Skeletal muscle satellite cell (primary cell): ENCODE measurements around the gene OLIG3.

Experiments used
- H3K27me3 ChIP-seq: 2 replicates; pipeline ENCODE4 v1.7.0; 2013; ENCODE audit warnings: low read length; ENCODE audit not compliant: control insufficient read depth, insufficient read depth
- H3K36me3 ChIP-seq: 2 replicates; pipeline ENCODE4 v1.7.0; 2013; ENCODE audit warnings: mild to moderate bottlenecking, control low read depth, low read length; ENCODE audit not compliant: insufficient read depth
- H3K4me1 ChIP-seq: 2 replicates; pipeline ENCODE4 v1.7.0; 2013; ENCODE audit warnings: low read length; ENCODE audit not compliant: control insufficient read depth, insufficient read depth
- H3K4me2 ChIP-seq: 2 replicates; pipeline ENCODE4 v1.7.0; 2013; ENCODE audit warnings: mild to moderate bottlenecking, low read length
- H3K4me3 ChIP-seq: 2 replicates; pipeline ENCODE4 v1.7.0; 2013; ENCODE audit warnings: low read length
- H3K9ac ChIP-seq: 2 replicates; pipeline ENCODE4 v1.7.0; 2013; ENCODE audit warnings: mild to moderate bottlenecking, low read depth, low read length, moderate library complexity
- H3K9me3 ChIP-seq: replicated peaks from 2 replicates; pipeline ENCODE4 v1.7.0; 2013; ENCODE audit warnings: mild to moderate bottlenecking, control low read depth, low read length

Gene OLIG3

DNA sequence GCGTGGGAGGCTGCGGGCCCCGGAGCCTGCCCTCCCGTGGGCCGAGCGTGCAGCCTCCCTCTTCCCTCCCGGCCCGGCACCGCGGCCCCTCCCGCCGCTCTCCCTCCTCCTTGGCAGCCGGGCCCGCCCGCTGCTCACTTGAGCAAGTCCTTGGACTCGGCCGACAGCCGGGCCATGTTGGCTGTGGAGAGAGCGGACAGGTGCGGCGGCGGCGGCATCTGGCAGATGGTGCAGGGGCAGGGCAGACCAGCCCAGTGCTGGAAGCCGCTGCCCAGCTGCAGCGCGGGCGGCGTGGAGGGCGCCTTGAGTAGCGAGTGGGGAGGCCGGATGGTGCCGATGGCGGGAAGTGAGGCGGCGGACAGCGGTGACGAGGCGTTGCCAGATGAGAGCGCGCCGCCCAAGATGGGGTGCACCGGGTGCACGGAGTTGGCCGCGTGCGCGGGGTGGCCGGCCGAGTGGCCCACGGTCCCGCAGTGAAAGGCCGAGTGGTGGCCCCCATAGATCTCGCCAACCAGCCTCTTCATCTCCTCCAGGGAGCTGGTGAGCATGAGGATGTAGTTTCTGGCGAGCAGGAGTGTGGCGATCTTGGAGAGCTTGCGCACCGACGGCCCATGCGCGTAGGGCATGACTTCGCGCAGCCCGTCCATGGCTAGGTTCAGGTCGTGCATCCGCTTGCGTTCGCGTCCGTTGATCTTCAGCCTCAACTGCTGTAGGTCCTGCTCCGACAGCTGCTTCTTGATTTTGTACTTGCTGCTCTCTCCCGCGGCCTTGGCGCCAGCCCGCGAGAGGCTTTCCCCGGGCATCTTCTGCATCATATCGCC is 766 bp downstream of the OLIG3 start:
- H3K4me3 ChIP-seq: no peak overlapping the region
- peaks cover 6% of the 10 kb centered on the region for H3K4me1 ChIP-seq
- H3K4me2 ChIP-seq: no peak overlapping the region
- peaks cover 99% of the 10 kb centered on the region for H3K27me3 ChIP-seq
- H3K36me3 ChIP-seq: no peaks in the 10 kb centered on the region
- no peaks in the 10 kb centered on the region for H3K9me3 ChIP-seq
- no peak overlapping the region for H3K9ac ChIP-seq

DNA sequence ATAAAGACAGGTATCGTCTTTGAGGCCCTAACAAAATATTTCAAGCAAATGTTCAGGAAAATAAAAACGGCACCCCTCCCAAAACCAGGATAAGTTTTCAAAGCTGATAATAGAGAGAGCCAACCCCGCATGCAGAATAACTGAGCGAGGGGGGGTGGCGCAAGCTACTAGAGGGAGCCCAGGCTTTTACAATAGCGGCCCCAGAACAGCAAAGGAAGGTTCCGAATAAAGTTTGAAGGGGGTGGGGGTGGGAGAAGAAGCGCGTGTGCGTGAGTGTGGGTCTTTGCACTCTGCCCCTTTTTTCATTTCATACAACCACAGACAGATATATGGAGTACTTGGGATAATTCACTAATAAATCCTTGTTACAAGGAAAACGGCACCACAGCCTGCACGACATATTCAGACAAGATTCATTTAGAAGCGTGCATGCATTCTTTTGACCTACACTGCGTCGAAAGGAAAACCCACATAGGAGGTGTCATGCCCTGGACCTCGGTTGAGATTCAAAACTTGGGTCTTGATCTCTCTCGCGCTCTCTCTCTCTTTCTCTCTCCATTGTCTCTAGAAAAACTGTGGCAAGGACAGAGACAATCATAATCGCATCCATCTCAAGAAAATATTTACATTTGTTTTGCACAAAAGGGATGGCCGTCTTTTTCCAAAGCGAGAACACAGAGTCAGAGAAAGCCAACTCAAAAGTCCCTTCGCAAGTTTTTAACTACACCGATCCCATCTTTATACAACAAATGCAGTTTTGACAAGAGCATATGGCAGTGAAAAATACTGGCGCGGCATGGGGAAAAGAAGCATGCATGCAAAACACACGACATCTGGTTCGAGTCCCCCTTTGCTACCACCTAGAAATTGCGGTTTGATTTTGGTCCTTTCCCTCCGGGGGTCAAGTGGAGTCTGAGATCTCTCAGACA is 1.6 kb downstream of the OLIG3 start:
- no peaks in the 10 kb centered on the region for H3K36me3 ChIP-seq
- H3K9me3 ChIP-seq: no peaks in the 10 kb centered on the region
- H3K27me3 ChIP-seq: peaks cover 99% of the 10 kb centered on the region
- H3K4me2 ChIP-seq: no peak overlapping the region
- H3K4me3 ChIP-seq: no peak overlapping the region
- peaks cover 5% of the 10 kb centered on the region for H3K4me1 ChIP-seq
- H3K9ac ChIP-seq: no peak overlapping the region

DNA sequence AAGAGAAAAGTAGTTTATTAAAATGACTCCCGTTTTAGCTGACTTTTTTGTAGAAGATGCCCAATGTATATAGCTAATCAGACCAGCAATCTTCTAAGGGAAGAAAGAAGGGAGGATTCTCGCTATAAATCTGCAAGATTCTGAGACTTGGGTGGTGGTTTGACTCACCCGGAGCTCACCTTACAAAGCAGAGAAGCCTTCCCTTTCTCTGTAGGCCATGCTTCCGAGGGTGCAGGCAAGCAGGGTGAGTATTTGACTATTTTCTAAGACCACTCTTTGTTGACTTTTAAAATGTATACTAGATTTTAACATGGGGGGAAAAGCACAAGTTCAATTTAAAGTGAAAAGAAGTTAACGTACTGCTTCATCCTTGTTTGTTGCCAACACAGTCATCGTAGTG is 2.7 kb downstream of the OLIG3 start:
- Histone ChIP-seq H3K4me1 (no peaks in the 10 kb centered on the region), H3K36me3 (no peaks in the 10 kb centered on the region), H3K9me3 (no peaks in the 10 kb centered on the region), H3K4me3 (no peak overlapping the region), H3K27me3 (peaks cover 99% of the 10 kb centered on the region), H3K4me2 (no peak overlapping the region), H3K9ac (no peak overlapping the region)

DNA sequence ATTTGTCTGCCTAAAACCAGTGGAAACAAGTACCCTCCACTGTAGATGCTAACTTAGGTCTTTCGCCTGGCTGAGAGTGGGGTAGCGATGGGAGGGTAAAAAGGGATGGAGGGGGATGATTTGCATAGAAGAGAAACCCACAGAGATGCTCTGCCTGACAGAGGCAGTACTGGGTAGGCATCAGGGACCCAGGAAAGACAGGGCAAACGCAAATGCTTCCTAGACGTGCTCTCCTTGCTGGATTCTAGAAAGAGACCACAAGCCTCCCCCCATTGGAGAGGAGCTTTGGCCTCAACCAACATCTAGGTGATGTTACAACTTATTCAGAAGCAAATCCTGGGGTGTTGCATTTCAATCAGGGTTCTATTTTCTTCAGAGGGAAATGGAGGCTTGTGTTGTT is 3.2 kb downstream of the OLIG3 start:
- peaks cover 99% of the 10 kb centered on the region for H3K27me3 ChIP-seq
- H3K36me3 ChIP-seq: no peaks in the 10 kb centered on the region
- H3K4me3 ChIP-seq: no peak overlapping the region
- no peaks in the 10 kb centered on the region for H3K4me1 ChIP-seq
- H3K4me2 ChIP-seq: no peak overlapping the region
- no peak overlapping the region for H3K9ac ChIP-seq
- H3K9me3 ChIP-seq: no peaks in the 10 kb centered on the region

DNA sequence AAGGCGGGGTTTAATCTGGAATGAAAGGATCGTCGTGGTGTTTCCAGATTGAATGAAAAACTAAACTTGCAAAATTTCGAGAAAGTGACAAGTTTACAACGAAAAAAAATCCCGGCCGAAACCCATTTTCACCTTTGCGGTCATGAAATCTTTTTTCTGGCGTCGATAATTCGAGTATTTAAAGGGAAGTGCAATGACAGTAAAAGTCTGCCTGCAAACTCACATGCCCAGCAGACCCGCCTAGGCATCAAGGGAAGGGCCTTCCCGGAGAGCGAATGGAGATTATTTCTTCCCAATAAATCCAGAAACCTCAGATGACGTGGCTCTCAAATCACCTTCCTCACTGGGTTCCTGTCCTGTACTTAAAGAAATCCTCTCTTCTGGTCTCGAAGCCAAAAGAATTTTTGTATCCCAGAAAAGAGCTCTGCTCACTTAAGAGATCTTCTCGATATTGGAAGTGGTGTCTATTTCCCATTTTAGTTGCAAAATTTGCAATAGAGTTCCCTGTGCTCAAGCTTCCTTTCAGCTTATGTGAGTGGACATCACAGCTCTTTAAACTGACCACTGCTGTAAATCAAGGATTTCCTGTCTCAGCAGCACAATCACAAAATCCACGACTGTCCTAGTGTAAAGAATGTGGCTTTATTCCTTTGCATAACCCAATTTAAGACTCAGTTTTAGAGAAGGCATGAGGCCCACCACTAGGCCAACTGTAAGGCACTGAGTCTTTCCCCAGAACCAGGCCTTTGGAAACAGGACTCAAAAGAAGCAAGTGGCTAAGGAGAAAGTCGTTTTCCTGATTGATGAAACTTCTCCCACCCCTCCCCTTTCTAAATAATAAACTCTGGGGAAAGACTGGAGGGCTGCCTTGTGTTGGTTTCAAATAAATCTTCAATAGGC is 3.9 kb downstream of the OLIG3 start:
- Histone ChIP-seq H3K4me3 (no peak overlapping the region), H3K9ac (no peak overlapping the region), H3K9me3 (no peaks in the 10 kb centered on the region), H3K27me3 (peaks cover 100% of the 10 kb centered on the region), H3K36me3 (no peaks in the 10 kb centered on the region), H3K4me2 (no peak overlapping the region), H3K4me1 (no peaks in the 10 kb centered on the region)

DNA sequence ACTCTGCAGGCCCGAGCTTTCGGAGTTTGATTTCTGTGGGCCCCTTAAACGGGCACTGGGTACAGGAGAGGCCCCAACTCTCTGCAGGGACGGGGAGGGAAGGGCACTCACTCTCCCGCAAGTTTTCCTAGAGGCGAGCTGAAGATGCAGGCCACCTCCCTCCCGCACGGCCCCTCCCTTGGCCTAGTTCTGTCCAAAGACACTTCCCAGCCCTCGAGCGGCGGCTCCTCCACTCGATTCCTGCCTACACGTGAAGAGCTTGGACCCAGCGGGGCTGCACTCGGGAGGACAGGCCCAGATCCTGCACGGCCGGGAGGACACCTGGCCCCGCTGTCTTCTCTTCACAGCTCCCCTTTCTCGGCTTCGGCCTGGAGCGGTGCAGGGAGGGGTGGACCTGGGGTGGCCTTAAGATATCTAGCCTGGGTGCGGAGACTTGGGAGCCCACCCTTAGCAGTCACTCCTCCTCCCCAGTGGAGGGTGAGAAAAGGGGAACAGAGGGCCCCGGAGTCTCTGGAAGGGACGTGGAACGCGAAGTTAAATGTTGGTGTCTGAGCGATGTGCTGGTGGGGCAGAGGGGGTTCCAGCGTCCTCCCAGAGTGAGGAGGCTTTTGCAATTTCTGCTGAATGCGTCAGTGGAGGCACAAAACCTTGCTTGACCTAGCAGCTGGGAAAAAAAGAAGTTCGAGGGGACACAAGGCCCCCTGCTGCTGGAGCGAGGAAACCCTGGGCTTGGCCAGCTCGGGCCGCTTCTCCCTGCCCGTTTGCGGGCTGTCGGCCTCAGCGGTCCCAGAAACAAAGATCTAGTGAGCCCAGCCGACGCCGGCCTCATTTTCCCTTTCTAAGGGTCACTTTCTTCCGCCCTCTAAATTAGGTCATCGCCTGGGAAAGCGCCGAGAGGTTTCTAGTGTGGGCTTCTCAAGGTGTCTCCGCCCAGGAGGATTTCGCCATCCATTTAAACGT is 4.9 kb downstream of the OLIG3 start:
- no peaks in the 10 kb centered on the region for H3K4me1 ChIP-seq
- no peaks in the 10 kb centered on the region for H3K9me3 ChIP-seq

DNA sequence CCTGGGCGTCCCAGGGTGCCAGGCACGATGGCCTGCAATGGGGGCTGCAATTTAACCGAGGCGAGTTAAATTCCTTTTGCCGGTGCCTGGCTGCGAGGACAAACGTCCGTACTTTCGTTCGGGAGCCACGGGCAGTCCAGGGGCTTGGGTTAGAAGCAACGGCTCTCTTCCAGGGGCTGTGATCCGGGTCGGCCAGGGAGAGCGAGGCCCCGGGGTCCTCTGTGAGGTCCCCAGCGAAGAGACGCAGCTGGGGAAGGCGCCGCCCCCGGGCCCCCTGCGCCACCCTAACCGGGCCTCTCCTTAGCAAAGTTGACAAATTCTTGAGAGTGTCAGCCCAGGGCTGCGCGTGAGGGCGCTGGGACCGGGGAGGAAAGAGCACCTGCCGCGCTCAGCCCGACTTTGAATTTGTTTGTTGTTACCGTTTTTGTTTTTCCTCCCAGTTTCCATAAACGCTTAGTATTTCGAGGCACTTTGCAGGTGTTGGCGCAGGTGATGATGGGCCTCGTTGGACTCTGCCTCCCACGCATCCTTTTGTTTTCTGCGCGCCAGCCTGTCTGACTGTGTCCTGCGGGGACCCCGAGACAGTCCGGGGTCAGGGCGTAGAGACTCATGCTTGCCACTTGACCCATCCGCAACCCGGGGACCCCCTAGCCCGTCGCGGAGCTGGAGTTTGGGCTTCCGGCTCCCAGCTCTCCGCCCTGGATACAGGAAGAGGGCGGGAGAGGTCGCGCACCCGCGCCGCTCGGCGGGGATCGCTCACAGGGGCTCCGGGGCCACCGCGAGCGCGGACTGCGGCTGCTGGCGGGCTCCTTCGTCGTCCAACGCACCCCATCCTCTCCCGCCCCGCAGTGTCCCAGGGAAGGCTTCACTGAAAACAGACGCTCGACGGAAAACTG is 5.8 kb downstream of the OLIG3 start:
- Histone ChIP-seq H3K9me3 (no peaks in the 10 kb centered on the region), H3K9ac (no peak overlapping the region), H3K4me2 (peak overlapping the region; percentile 44), H3K36me3 (no peaks in the 10 kb centered on the region), H3K4me1 (no peaks in the 10 kb centered on the region), H3K27me3 (peaks cover 97% of the 10 kb centered on the region), H3K4me3 (no peak overlapping the region)

More for the DNA sequence above, 4.9 kb downstream of the OLIG3 start:
- Histone ChIP-seq H3K36me3 (no peaks in the 10 kb centered on the region), H3K27me3 (peaks cover 97% of the 10 kb centered on the region), H3K9ac (no peak overlapping the region), H3K4me2 (peak overlapping the region; percentile 44), H3K4me3 (no peak overlapping the region)

DNA sequence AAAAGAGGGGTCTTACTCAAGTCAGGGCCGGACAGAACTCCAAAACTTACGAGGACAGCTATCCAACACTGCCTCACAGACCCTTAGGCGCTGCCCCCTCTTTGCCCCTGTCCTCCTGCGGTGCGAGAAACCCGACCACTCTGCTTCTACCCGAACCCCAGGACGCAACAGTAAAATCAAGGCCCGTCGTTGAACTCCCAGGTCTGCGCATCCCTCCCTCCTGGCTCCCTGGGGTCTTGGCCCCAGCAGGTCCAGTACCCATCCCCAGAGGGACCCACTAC is 6.4 kb downstream of the OLIG3 start:
- H3K4me1 ChIP-seq: no peaks in the 10 kb centered on the region
- no peaks in the 10 kb centered on the region for H3K9me3 ChIP-seq
- peaks cover 97% of the 10 kb centered on the region for H3K27me3 ChIP-seq
- H3K9ac ChIP-seq: no peak overlapping the region
- H3K4me2 ChIP-seq: no peak overlapping the region
- H3K4me3 ChIP-seq: no peak overlapping the region
- H3K36me3 ChIP-seq: no peaks in the 10 kb centered on the region

DNA sequence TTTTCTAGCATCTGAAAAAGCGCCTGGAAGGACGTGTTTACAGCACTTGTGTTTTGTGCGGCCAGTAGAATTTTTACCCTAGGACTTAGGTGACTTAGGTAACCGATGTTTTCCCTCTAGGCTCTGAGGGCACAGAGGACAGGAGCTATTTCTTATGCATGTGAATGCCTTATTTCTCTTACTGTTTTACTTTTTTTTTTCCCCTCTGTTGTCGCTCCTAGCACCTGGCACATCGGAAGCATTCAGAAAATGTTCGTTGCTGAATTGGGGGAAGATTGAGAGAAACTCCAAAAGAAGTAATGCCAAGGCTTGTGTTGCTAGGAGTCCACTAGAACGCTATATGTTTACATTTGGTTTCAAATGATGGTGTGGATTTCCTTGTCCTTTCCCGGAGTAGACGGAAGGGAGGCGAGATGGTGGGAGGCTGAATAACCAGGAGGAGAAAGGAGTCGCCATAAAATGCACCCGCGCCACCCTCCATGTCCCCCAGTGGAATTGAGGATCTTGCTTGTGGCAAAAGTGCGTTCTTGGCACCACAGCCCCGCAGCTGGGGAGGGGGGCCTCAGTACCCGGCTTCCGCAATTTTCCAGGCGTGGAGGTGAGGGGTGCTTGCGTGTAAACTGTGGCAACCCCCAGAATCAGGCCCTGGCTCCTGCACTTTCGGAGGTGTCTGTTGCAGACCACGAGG is 6.9 kb downstream of the OLIG3 start:
- no peaks in the 10 kb centered on the region for H3K4me1 ChIP-seq
- no peak overlapping the region for H3K9ac ChIP-seq
- H3K9me3 ChIP-seq: no peaks in the 10 kb centered on the region
- no peak overlapping the region for H3K4me2 ChIP-seq
- peaks cover 97% of the 10 kb centered on the region for H3K27me3 ChIP-seq
- no peaks in the 10 kb centered on the region for H3K36me3 ChIP-seq
- no peak overlapping the region for H3K4me3 ChIP-seq
